GM12878 (cell line): ENCODE measurements around the gene NAA60. TPM values are rescaled to one million over a fixed set of nuclear protein-coding genes. Genes with fewer than 3 reads are reported as not detected.
"Not testable (repeated sequence)": the region's sequence is repeated elsewhere in the genome, so short reads cannot be mapped to it uniquely, and the experiment has no call there.

Experiments used
- ATAC-seq: fragments of 200-7000 bp; cut with Tn5 transposase; 3 replicates; pipeline ENCODE4 v1.9.1; 2020; ENCODE audit warnings: mild to moderate bottlenecking, moderate library complexity
- BruUV-seq: library from RNA; stranded (reverse); fragments of 400-500 nt; replicated peaks from 2 replicates; lab custom pipeline; 2021; lab: Mats Ljungman, UMichigan
- CTCF ChIA-PET: fragments of 300-600 bp; sonication (Branson Sonifier 250); formaldehyde crosslinking; extraction: SDS; loops from one replicate; lab custom pipeline; 2021; ENCODE audit warnings: inconsistent platforms; lab: Yijun Ruan, JAX
- POLR2A ChIA-PET: fragments of 350-600 bp; formaldehyde crosslinking; extraction: SDS; loops from one replicate; lab custom pipeline; 2021; ENCODE audit warnings: inconsistent platforms; lab: Charles Lee
- RAD21 ChIA-PET: fragments of 300-600 bp; sonication (Branson Sonifier 250); formaldehyde crosslinking; loops from one replicate; lab custom pipeline; 2023; ENCODE audit warnings: antibody characterized with exemption; ENCODE audit not compliant: unreplicated experiment; lab: Charles Lee
- SMC1A ChIA-PET: fragments of 300-600 bp; sonication (Branson Sonifier 250); formaldehyde crosslinking; loops from one replicate; lab custom pipeline; 2023; ENCODE audit not compliant: unreplicated experiment, uncharacterized antibody; lab: Charles Lee
- DNase-seq: peaks from one replicate; pipeline ENCODE4 v3.0.0-alpha.2; 2011; ENCODE audit warnings: low read depth, low spot score
- FAIRE-seq: peaks from 3 replicates; lab custom pipeline; 2011; peaks lifted over from hg19 to GRCh38; lab: Jason Lieb, UNC
- H2AFZ ChIP-seq: 2 replicates; pipeline ENCODE4 v1.6.0; 2011; ENCODE audit warnings: low read depth, low read length, control low read depth; ENCODE audit not compliant: control insufficient read depth
- H3K27ac ChIP-seq: 2 replicates; pipeline ENCODE4 v1.5.1; 2011; ENCODE audit warnings: control low read depth; ENCODE audit not compliant: control insufficient read depth, insufficient read depth
- H3K27me3 ChIP-seq, 2 experiments: replicated peaks in 1 of 2; 2 replicates each; pipeline versions ENCODE4 v1.6.0 to v1.6.1; 2011; ENCODE audit warnings: low read length in 1 of 2; ENCODE audit not compliant: control insufficient read depth in 2 of 2, insufficient read depth in 2 of 2
- H3K36me3 ChIP-seq, 2 experiments: 2 replicates each; pipeline ENCODE4 v1.5.1; 2011; ENCODE audit warnings: low read length in 1 of 2; ENCODE audit not compliant: control insufficient read depth in 2 of 2, insufficient read depth in 2 of 2
- H3K4me1 ChIP-seq: 2 replicates; pipeline ENCODE4 v1.6.1; 2011; ENCODE audit warnings: mild to moderate bottlenecking, low read length, moderate library complexity, mixed read lengths; ENCODE audit not compliant: control insufficient read depth, insufficient read depth
- H3K4me2 ChIP-seq: 2 replicates; pipeline ENCODE4 v1.6.0; 2011; ENCODE audit warnings: control low read depth; ENCODE audit not compliant: control insufficient read depth, insufficient read depth
- H3K4me3 ChIP-seq: fragments of 200-600 bp; sonication (generic); 2 replicates; pipeline ENCODE4 v1.5.1; 2016
- H3K79me2 ChIP-seq: 2 replicates; pipeline ENCODE4 v1.6.0; 2011; ENCODE audit warnings: low read length; ENCODE audit not compliant: control insufficient read depth, insufficient read depth
- H3K9ac ChIP-seq: 2 replicates; pipeline ENCODE4 v1.8.0; 2011; ENCODE audit warnings: low read length, control low read depth, mixed read lengths; ENCODE audit not compliant: control insufficient read depth, insufficient read depth
- H3K9me3 ChIP-seq: replicated peaks from 3 replicates; pipeline ENCODE4 v1.5.1; 2011; ENCODE audit warnings: mild to moderate bottlenecking, low read length; ENCODE audit not compliant: control insufficient read depth, insufficient read depth
- H4K20me1 ChIP-seq: 2 replicates; pipeline ENCODE4 v1.6.0; 2011; ENCODE audit not compliant: control insufficient read depth, insufficient read depth
- ELK1 ChIP-seq: IDR thresholded peaks from 2 replicates; pipeline ENCODE4 v1.6.1; 2012; ENCODE audit warnings: low read depth, low read length, improper control_type of control experiment
- JUNB ChIP-seq: IDR thresholded peaks from 2 replicates; pipeline ENCODE4 v1.6.1; 2016; ENCODE audit warnings: antibody characterized with exemption, mild to moderate bottlenecking
- NFYB ChIP-seq: IDR thresholded peaks from 2 replicates; pipeline ENCODE4 v1.6.1; 2011; ENCODE audit warnings: low read depth, mild to moderate bottlenecking, low read length, improper control_type of control experiment, moderate library complexity; ENCODE audit not compliant: insufficient read depth
- USF1 ChIP-seq: IDR thresholded peaks from 2 replicates; pipeline ENCODE4 v1.6.1; 2011; ENCODE audit warnings: borderline replicate concordance, low read depth, mild to moderate bottlenecking, moderate library complexity, mixed read lengths, low read length; ENCODE audit not compliant: insufficient read depth; ENCODE audit errors: extremely low read length
- WGBS: methylation state at CpG from one replicate; pipeline ENCODE4 v1.1.6; 2016; ENCODE audit warnings: low lambda C conversion rate; ENCODE audit not compliant: insufficient replicate concordance, insufficient coverage; ENCODE audit errors: missing lambda C conversion rate; 5-methylcytosine and 5-hydroxymethylcytosine counted together
- in situ Hi-C: fragments of 300-500 bp; cut with MboI; formaldehyde crosslinking; loops from 9 replicates; pipeline ENCODE4 v1.14.3; 2018; ENCODE audit warnings: mixed read lengths
- intact Hi-C: fragments of 100-400 bp; cut with micrococcal nuclease; formaldehyde crosslinking; loops from one replicate; pipeline ENCODE4 v1.14.2; 2022; ENCODE audit not compliant: unreplicated experiment
- polyA plus RNA-seq, 11 experiments: library from polyadenylated mRNA; depleted of rRNA in 4 of 11; unstranded in 6 of 11; stranded (reverse) in 5 of 11; fragments of >200 nt; fragmentation: Nextera tagmentation in 4 of 11; fragmentation: Illumina TruSeq in 1 of 11; extraction: Ambion mirVana in 4 of 11; extraction: Trizol in 1 of 11; gene quantifications; 1 replicate in 1 of 11; 2 replicates in 10 of 11; pipeline versions ENCODE4 v1.2.1 to v1.2.3, GENCODE V29; 2011 to 2016; ENCODE audit warnings: inconsistent platforms in 2 of 11, missing spikeins in 2 of 11, low read depth in 1 of 11
- total RNA-seq, 4 experiments: library from RNA; depleted of rRNA in 3 of 4; stranded (reverse); fragments of >200 nt in 3 of 4; fragmentation: Illumina TruSeq in 1 of 4; extraction: Trizol in 1 of 4; gene quantifications; 2 replicates each; pipeline versions ENCODE4 v1.2.1 to v1.2.3, GENCODE V29; 2013 to 2021
- TF ChIP-seq, protein P1 (sequence below): fragments of 450-650 bp; IDR thresholded peaks from 2 replicates; pipeline ENCODE4 v1.6.1; 2016; ENCODE audit warnings: mild to moderate bottlenecking

NAA60 gene
- total and polyA plus RNA-seq, 10 of the 15 experiments (the other 5 are each of a cell fraction or from before 2014, with no cell fraction given), result 6.2 to 43.1 (median 34.6) TPM

- H3K27ac ChIP-seq, H4K20me1 ChIP-seq, POLR2A ChIA-PET, H3K36me3 ChIP-seq, BruUV-seq, FAIRE-seq, RAD21 ChIA-PET, H3K9me3 ChIP-seq, H3K79me2 ChIP-seq, H3K27me3 ChIP-seq, in situ Hi-C loops, ATAC-seq, DNase-seq: not testable (repeated sequence)
- H3K4me1 ChIP-seq, result peaks cover 12% of the 10 kb centered on the region
- intact Hi-C loops, result loop anchor here (5.0 to 10.0 kb wide), 3 partner anchors 39 to 239 kb away; partner anchors contain the start of genes ZNF174 and ZSCAN32
- 31% methylated on average over 24 of the region's 24 CpGs for WGBS
- TF ChIP-seq, protein P1, sequence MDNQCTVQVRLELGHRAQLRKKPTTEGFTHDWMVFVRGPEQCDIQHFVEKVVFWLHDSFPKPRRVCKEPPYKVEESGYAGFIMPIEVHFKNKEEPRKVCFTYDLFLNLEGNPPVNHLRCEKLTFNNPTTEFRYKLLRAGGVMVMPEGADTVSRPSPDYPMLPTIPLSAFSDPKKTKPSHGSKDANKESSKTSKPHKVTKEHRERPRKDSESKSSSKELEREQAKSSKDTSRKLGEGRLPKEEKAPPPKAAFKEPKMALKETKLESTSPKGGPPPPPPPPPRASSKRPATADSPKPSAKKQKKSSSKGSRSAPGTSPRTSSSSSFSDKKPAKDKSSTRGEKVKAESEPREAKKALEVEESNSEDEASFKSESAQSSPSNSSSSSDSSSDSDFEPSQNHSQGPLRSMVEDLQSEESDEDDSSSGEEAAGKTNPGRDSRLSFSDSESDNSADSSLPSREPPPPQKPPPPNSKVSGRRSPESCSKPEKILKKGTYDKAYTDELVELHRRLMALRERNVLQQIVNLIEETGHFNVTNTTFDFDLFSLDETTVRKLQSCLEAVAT, result peak; percentile 65; the same call in 1 of the 2 replicates
- peak overlapping the region; percentile 78 for H3K4me2 ChIP-seq
- ChIA-PET CTCF (interaction anchor here (1.2 to 1.6 kb wide), 4 partner anchors 8 to 369 kb away, joined by 3 to 4 read pairs (median 4); partner anchors contain the start of gene ZNF263), SMC1A (interaction anchor here (0.9 kb wide), 1 partner anchor 9 kb away, joined by 5 read pairs; no protein-coding TSS in a partner anchor)
- H3K4me3 ChIP-seq, result peak overlapping the region; percentile 85
- peak overlapping the region; percentile 66 for H3K9ac ChIP-seq
- peak overlapping the region; percentile 94 for H2AFZ ChIP-seq
Measured at GRCh38 chr16:3501412-3501761, 57.9 kb downstream of the NAA60 start.

- Histone ChIP-seq H3K27ac (no peak overlapping the region), H3K79me2 (no peaks in the 10 kb centered on the region; the same call in 1 of the 2 replicates), H3K27me3 (no peaks in the 10 kb centered on the region), H3K4me1 (peaks cover 12% of the 10 kb centered on the region), H4K20me1 (no peaks in the 10 kb centered on the region), H2AFZ (no peak overlapping the region), H3K36me3 (no peaks in the 10 kb centered on the region), H3K4me2 (peak overlapping the region; percentile 78), H3K9ac (peak overlapping the region; percentile 66; the same call in 1 of the 2 replicates), H3K9me3 (no peaks in the 10 kb centered on the region; the same call in 2 of the 3 replicates), H3K4me3 (peak overlapping the region; percentile 85)
- ATAC-seq (no peak), FAIRE-seq (no peak), DNase-seq (no peak)
- BruUV-seq, result no TSS peak
- RAD21 ChIA-PET, result no interaction called here
- TF ChIP-seq NFYB, result no peak
- no peak for TF ChIP-seq ELK1
- no peak for TF ChIP-seq JUNB
- TF ChIP-seq, protein P1, result peak; percentile 90
- TF ChIP-seq USF1, result no peak
- CTCF ChIA-PET, result interaction anchor here (1.6 kb wide), 1 partner anchor 8 kb away, joined by 4 read pairs; no protein-coding TSS in a partner anchor
- POLR2A ChIA-PET, result no interaction called here
- intact Hi-C loops, result loop anchor here (5.0 to 10.0 kb wide), 3 partner anchors 40 to 240 kb away; partner anchors contain the start of genes ZNF174 and ZSCAN32
- in situ Hi-C loops, result no loop called here
- 84% methylated on average over 18 of the region's 22 CpGs for WGBS
- SMC1A ChIA-PET, result interaction anchor here (0.9 kb wide), 1 partner anchor 9 kb away, joined by 5 read pairs; no protein-coding TSS in a partner anchor
Measured at GRCh38 chr16:3501783-3502400, 58.4 kb downstream of the NAA60 start.
